Measurements from ENCODE around the gene TLCD3B. TPM values are rescaled to one million over a fixed set of nuclear protein-coding genes. Genes with fewer than 3 reads are reported as not detected.

TLCD3B gene
- total and polyA plus RNA-seq, 9 of the 15 experiments (the other 6 are each of a cell fraction or from before 2014, with no cell fraction given) = 0.10 to 0.52 (median 0.23) TPM; not detected in 4

GRCh38 chr16:29995911-29996765 lies 34.9 kb downstream of the TLCD3B start, which contains the start of gene INO80E (continued):
- TF ChIP-seq STAT6 (CRISPR knock-in tag; IDR thresholded peaks at IDR 0.05) (peak; percentile 67; the same call in 1 of the 2 replicates), ZNF263 (CRISPR knock-in tag; IDR thresholded peaks at IDR 0.05; ENCODE audit: borderline replicate concordance) (peak; percentile 60; the same call in 1 of the 2 replicates), DIDO1 (tag; IDR thresholded peaks at IDR 0.05; ENCODE audit: low read depth) (peak; percentile 37), ATF6 (CRISPR knock-in tag; IDR thresholded peaks at IDR 0.05) (no peak), HINFP (tag; conservative IDR thresholded peaks at IDR 0.05; ENCODE audit: low read depth) (peak; percentile 69), FIP1L1 (IDR thresholded peaks at IDR 0.05; ENCODE audit: low read depth, low read length, poor library complexity, severe bottlenecking) (no peak), TBL1XR1 (IDR thresholded peaks at IDR 0.05; ENCODE audit: low read length in 2 of 2) (peak in 1 of 2 experiments; percentile 66; a peak in 1 of 4 replicates), ZFP30 (CRISPR knock-in tag; IDR thresholded peaks at IDR 0.05; ENCODE audit: borderline replicate concordance) (no peak), NCOA1 (IDR thresholded peaks at IDR 0.05; ENCODE audit: low read depth) (no peak), ZNF239 (CRISPR knock-in tag; IDR thresholded peaks at IDR 0.05) (no peak), PRMT5 (CRISPR knock-in tag; IDR thresholded peaks at IDR 0.05) (no peak)

Measured in K562 (cell line).